Measurements from ENCODE around the gene ACOT2.

GRCh38 chr14:73599499-73599898 lies 30.5 kb downstream of the ACOT2 start:
- no peak for TF ChIP-seq CTCF (IDR thresholded peaks at IDR 0.05)
- no peak for TF ChIP-seq EZH2 (IDR thresholded peaks at IDR 0.05; ENCODE audit: borderline replicate concordance, insufficient read depth, low read depth, low read length, poor library complexity, severe bottlenecking)
